Measurements from ENCODE around the gene GNAI3.
A peak's percentile ranks its signal among the peaks of the same experiment; 100 is the strongest.

The GNAI3 gene

GRCh38 chr1:109632671-109633346, 84.4 kb downstream of the GNAI3 start (continued):
- TF ChIP-seq ZNF416 (tag by site-specific recombination; IDR thresholded peaks at IDR 0.05) = no peak
- TF ChIP-seq ZNF560 (tag by site-specific recombination; IDR thresholded peaks at IDR 0.05; ENCODE audit: borderline replicate concordance) = no peak
- peak; percentile 67 for TF ChIP-seq WT1 (tag by site-specific recombination; IDR thresholded peaks at IDR 0.05)
- TF ChIP-seq ZNF600 (tag by site-specific recombination; IDR thresholded peaks at IDR 0.05) = peak; percentile 69; the same call in 1 of the 2 replicates
- TF ChIP-seq ZBTB17 (tag by site-specific recombination; IDR thresholded peaks at IDR 0.05) = 0 out of 2 replicates have a peak, but pooled peaks have one; percentile 62
- peak; percentile 70 for TF ChIP-seq SP7 (tag by site-specific recombination; IDR thresholded peaks at IDR 0.05)
- peak; percentile 36; the same call in 1 of the 2 replicates for TF ChIP-seq GLIS1 (tag by site-specific recombination; IDR thresholded peaks at IDR 0.05)
- TF ChIP-seq ZNF391 (tag by site-specific recombination; IDR thresholded peaks at IDR 0.05; ENCODE audit: borderline replicate concordance, low read depth) = no peak

GRCh38 chr1:109634292-109634691, 85.9 kb downstream of the GNAI3 start:
- H3K27ac ChIP-seq (ENCODE audit: extremely low read depth, low read depth, low read length) = no peak overlapping the region
- ChIA-PET POLR2A (interaction anchor here (1.2 kb wide), 1 partner anchor 86 kb away, joined by 4 read pairs; the partner anchor contains the start of gene GNAI3), CTCF (interaction anchor here (0.6 to 11.3 kb wide), 8 partner anchors 9 to 427 kb away, joined by 3 to 345 read pairs (median 4); no protein-coding TSS in a partner anchor)
- H3K9me3 ChIP-seq (ENCODE audit: control insufficient read depth, insufficient read depth, low read depth, low read length) = no peaks in the 10 kb centered on the region
- peak; percentile 55 for TF ChIP-seq ZIC2 (tag by site-specific recombination; IDR thresholded peaks at IDR 0.05)
- no peak for TF ChIP-seq ZNF184 (tag by site-specific recombination; IDR thresholded peaks at IDR 0.05)
- 0 out of 2 replicates have a peak, but pooled peaks have one; percentile 29 for TF ChIP-seq ZNF768 (tag by site-specific recombination; IDR thresholded peaks at IDR 0.05)
- peaks cover 0 to 27% of the 10 kb centered on the region in 2 experiments; a peak in 1 of 3 replicates for H3K36me3 ChIP-seq (ENCODE audit: control insufficient read depth in 2 of 2, insufficient read depth in 1 of 2, low read length in 2 of 2)
- no peak overlapping the region for H3K4me3 ChIP-seq (ENCODE audit: low read depth, low read length)
- H3K4me1 ChIP-seq (ENCODE audit: control insufficient read depth, insufficient read depth, low read length) = no peaks in the 10 kb centered on the region

- TF ChIP-seq PRDM1 (tag by site-specific recombination; IDR thresholded peaks at IDR 0.05) = no peak
- Histone ChIP-seq H3K9me3 (ENCODE audit: control insufficient read depth, insufficient read depth, low read depth, low read length) (no peaks in the 10 kb centered on the region), H3K27ac (ENCODE audit: extremely low read depth, low read depth, low read length) (no peak overlapping the region), H3K4me1 (ENCODE audit: control insufficient read depth, insufficient read depth, low read length) (no peaks in the 10 kb centered on the region), H3K4me3 (ENCODE audit: low read depth, low read length) (no peak overlapping the region), H3K36me3 (ENCODE audit: control insufficient read depth in 2 of 2, insufficient read depth in 1 of 2, low read length in 2 of 2) (peaks cover 0 to 20% of the 10 kb centered on the region in 2 experiments; a peak in 1 of 3 replicates)
- ChIA-PET POLR2A (interaction anchor here (1.2 kb wide), 1 partner anchor 87 kb away, joined by 4 read pairs; the partner anchor contains the start of gene GNAI3), CTCF (interaction anchor here (0.6 to 11.3 kb wide), 6 partner anchors 24 to 395 kb away, joined by 3 to 345 read pairs (median 4); no protein-coding TSS in a partner anchor)
Measured at GRCh38 chr1:109634771-109635750, 86.6 kb downstream of the GNAI3 start.

GRCh38 chr1:109635862-109636200, 87.4 kb downstream of the GNAI3 start:
- Histone ChIP-seq H3K36me3 (ENCODE audit: control insufficient read depth in 2 of 2, insufficient read depth in 1 of 2, low read length in 2 of 2) (peaks cover 0 to 14% of the 10 kb centered on the region in 2 experiments; a peak in 1 of 3 replicates), H3K27ac (ENCODE audit: extremely low read depth, low read depth, low read length) (no peak overlapping the region), H3K9me3 (ENCODE audit: control insufficient read depth, insufficient read depth, low read depth, low read length) (no peaks in the 10 kb centered on the region), H3K4me3 (ENCODE audit: low read depth, low read length) (no peak overlapping the region), H3K4me1 (ENCODE audit: control insufficient read depth, insufficient read depth, low read length) (no peaks in the 10 kb centered on the region)
- POLR2A ChIA-PET = interaction anchor here (0.7 to 1.1 kb wide), 3 partner anchors 16 to 384 kb away, joined by 3 to 6 read pairs (median 3); partner anchors contain the start of gene GNAI3
- CTCF ChIA-PET = interaction anchor here (0.5 to 11.3 kb wide), 11 partner anchors 17 to 824 kb away, joined by 3 to 345 read pairs (median 4); partner anchors contain the start of gene AHCYL1
- TF ChIP-seq KLF7 (tag by site-specific recombination; IDR thresholded peaks at IDR 0.05; ENCODE audit: borderline replicate concordance) = no peak
- no peak for TF ChIP-seq ZNF280C (tag by site-specific recombination; IDR thresholded peaks at IDR 0.05)
- no peak for TF ChIP-seq ZNF169 (tag by site-specific recombination; IDR thresholded peaks at IDR 0.05)
- TF ChIP-seq ZNF639 (tag by site-specific recombination; IDR thresholded peaks at IDR 0.05) = no peak
- no peak for TF ChIP-seq PRDM4 (tag by site-specific recombination; IDR thresholded peaks at IDR 0.05)
- no peak for TF ChIP-seq TCF7L2 (IDR thresholded peaks at IDR 0.05; ENCODE audit: borderline replicate concordance, low read depth, low read length)
- TF ChIP-seq ZNF157 (tag by site-specific recombination; IDR thresholded peaks at IDR 0.05) = no peak
- TF ChIP-seq ZNF629 (tag by site-specific recombination; IDR thresholded peaks at IDR 0.05) = no peak
- TF ChIP-seq ZNF248 (tag by site-specific recombination; IDR thresholded peaks at IDR 0.05) = no peak
